Keratinocyte (primary cell): ENCODE data around the gene TMEM132C. TPM values are rescaled to one million over a fixed set of nuclear protein-coding genes. Genes with fewer than 3 reads are reported as not detected.

Experiments used
- DNase-seq: peaks from one replicate; pipeline ENCODE4 v3.0.0-alpha.2; 2011; ENCODE audit warnings: low read depth, missing footprints, low spot score
- FAIRE-seq: peaks from 2 replicates; lab custom pipeline; 2011; peaks lifted over from hg19 to GRCh38; lab: Jason Lieb, UNC
- H2AFZ ChIP-seq: 2 replicates; pipeline ENCODE4 v1.6.0; 2012; ENCODE audit warnings: low read length, control low read depth, inconsistent platforms; ENCODE audit not compliant: control insufficient read depth
- H3K27ac ChIP-seq: 2 replicates; pipeline ENCODE4 v1.5.1; 2011; ENCODE audit warnings: low read length; ENCODE audit not compliant: control insufficient read depth, insufficient read depth
- H3K27me3 ChIP-seq: 3 replicates; pipeline ENCODE4 v1.6.0; 2011; ENCODE audit warnings: low read length; ENCODE audit not compliant: control insufficient read depth, insufficient read depth; ENCODE audit errors: extremely low read depth
- H3K36me3 ChIP-seq, 2 experiments: 2 replicates in 1 of 2; 3 replicates in 1 of 2; pipeline ENCODE4 v1.5.1; 2011; ENCODE audit warnings: low read length in 2 of 2, mild to moderate bottlenecking in 1 of 2; ENCODE audit not compliant: control insufficient read depth in 2 of 2, insufficient read depth in 2 of 2; ENCODE audit errors: extremely low read depth in 1 of 2
- H3K4me1 ChIP-seq: 3 replicates; pipeline ENCODE4 v1.5.1; 2011; ENCODE audit warnings: low read length; ENCODE audit not compliant: control insufficient read depth, insufficient read depth; ENCODE audit errors: extremely low read depth
- H3K4me2 ChIP-seq: 3 replicates; pipeline ENCODE4 v1.6.0; 2011; ENCODE audit warnings: low read depth, low read length; ENCODE audit not compliant: control insufficient read depth, insufficient read depth; ENCODE audit errors: extremely low read depth
- H3K4me3 ChIP-seq, 3 experiments: fragments of 200-600 bp in 1 of 3; sonication (generic) in 1 of 3; 2 replicates in 2 of 3; 3 replicates in 1 of 3; pipeline ENCODE4 v1.5.1; 2011 to 2016; ENCODE audit warnings: low read length in 3 of 3, mild to moderate bottlenecking in 3 of 3, control low read depth in 2 of 3, inconsistent platforms in 1 of 3, low read depth in 1 of 3, mixed read lengths in 1 of 3, mixed run types in 1 of 3, moderate library complexity in 1 of 3; ENCODE audit not compliant: control insufficient read depth in 2 of 3, insufficient read depth in 2 of 3; ENCODE audit errors: extremely low read depth in 1 of 3
- H3K79me2 ChIP-seq: 2 replicates; pipeline ENCODE4 v1.6.0; 2012; ENCODE audit warnings: low read length; ENCODE audit not compliant: control insufficient read depth, insufficient read depth
- H3K9ac ChIP-seq: 3 replicates; pipeline ENCODE4 v1.6.0; 2011; ENCODE audit warnings: low read length; ENCODE audit not compliant: control insufficient read depth, insufficient read depth; ENCODE audit errors: extremely low read depth
- H3K9me1 ChIP-seq: 3 replicates; pipeline ENCODE4 v1.6.0; 2011; ENCODE audit warnings: low read length; ENCODE audit not compliant: control insufficient read depth, insufficient read depth; ENCODE audit errors: extremely low read depth
- H3K9me3 ChIP-seq: 2 replicates; pipeline ENCODE4 v1.5.1; 2012; ENCODE audit warnings: low read depth, low read length; ENCODE audit not compliant: control insufficient read depth
- H4K20me1 ChIP-seq: 3 replicates; pipeline ENCODE4 v1.6.0; 2011; ENCODE audit warnings: low read length; ENCODE audit not compliant: control insufficient read depth, insufficient read depth; ENCODE audit errors: extremely low read depth
- EZH2 ChIP-seq: IDR thresholded peaks from one replicate; pipeline ENCODE4 v1.6.1; 2012; ENCODE audit warnings: inconsistent platforms, mild to moderate bottlenecking, low read length, moderate library complexity
- dilution Hi-C: fragments of 300-500 bp; cut with MboI; formaldehyde crosslinking; loops from one replicate; pipeline ENCODE4 v1.7.0; 2020; ENCODE audit warnings: low sequenced_read_pairs; ENCODE audit not compliant: extremely low pct_ligation_motif_present
- polyA plus RNA-seq, 5 experiments: library from polyadenylated mRNA; depleted of rRNA in 3 of 5; stranded (reverse) in 3 of 5; stranded (forward) in 1 of 5; unstranded in 1 of 5; fragments of >200 nt; gene quantifications; 1 replicate in 1 of 5; 2 replicates in 3 of 5; 3 replicates in 1 of 5; pipeline versions ENCODE4 v1.2.1 to v1.2.3, GENCODE V29; 2011 to 2012; ENCODE audit warnings: missing spikeins in 2 of 5, low read depth in 1 of 5, low replicate concordance in 1 of 5
- TF ChIP-seq, protein P1 (sequence below), 3 experiments: IDR thresholded peaks in 1 of 3; conservative IDR thresholded peaks in 1 of 3; optimal IDR thresholded peaks in 1 of 3; 2 replicates in 2 of 3; 3 replicates in 1 of 3; pipeline versions ENCODE3 to v1.5.1; 2011; ENCODE audit warnings: low read length in 3 of 3, mild to moderate bottlenecking in 3 of 3, moderate library complexity in 2 of 3, control low read depth in 1 of 3, inconsistent platforms in 1 of 3; ENCODE audit not compliant: insufficient read depth in 2 of 3; ENCODE audit errors: extremely low read depth in 1 of 3

Gene TMEM132C
- polyA plus RNA-seq, 1 donor (not counting 4 experiments of a cell fraction or from before 2014, with no cell fraction given) = not detected

DNA sequence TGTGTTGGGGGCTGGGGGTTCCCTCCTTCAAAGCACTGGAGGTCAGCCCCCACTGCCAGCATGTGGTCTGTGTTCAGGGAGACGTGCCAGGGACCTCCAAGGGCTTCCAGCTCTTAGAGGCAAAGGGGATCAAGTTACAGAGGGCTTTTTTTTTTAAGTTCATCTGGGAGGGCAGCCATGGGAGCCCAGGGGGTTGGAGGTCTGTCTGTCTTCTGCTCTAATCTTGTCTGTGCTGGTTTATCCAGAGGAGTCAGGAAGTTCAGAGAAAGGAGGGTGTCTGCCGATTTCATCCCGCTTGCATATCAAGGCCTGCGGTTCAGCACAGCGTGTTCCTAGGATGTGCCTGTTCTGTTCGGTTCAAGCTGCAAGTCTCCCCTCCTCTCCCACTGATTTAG, 72.2 kb downstream of the TMEM132C start:
- no peaks in the 10 kb centered on the region for H3K4me1 ChIP-seq
- H3K79me2 ChIP-seq = no peaks in the 10 kb centered on the region
- H3K4me3 ChIP-seq = no peak overlapping the region
- FAIRE-seq (no peak), DNase-seq (no peak)
- no peak overlapping the region for H3K4me2 ChIP-seq
- H3K36me3 ChIP-seq = no peaks in the 10 kb centered on the region
- TF ChIP-seq, protein P1, sequence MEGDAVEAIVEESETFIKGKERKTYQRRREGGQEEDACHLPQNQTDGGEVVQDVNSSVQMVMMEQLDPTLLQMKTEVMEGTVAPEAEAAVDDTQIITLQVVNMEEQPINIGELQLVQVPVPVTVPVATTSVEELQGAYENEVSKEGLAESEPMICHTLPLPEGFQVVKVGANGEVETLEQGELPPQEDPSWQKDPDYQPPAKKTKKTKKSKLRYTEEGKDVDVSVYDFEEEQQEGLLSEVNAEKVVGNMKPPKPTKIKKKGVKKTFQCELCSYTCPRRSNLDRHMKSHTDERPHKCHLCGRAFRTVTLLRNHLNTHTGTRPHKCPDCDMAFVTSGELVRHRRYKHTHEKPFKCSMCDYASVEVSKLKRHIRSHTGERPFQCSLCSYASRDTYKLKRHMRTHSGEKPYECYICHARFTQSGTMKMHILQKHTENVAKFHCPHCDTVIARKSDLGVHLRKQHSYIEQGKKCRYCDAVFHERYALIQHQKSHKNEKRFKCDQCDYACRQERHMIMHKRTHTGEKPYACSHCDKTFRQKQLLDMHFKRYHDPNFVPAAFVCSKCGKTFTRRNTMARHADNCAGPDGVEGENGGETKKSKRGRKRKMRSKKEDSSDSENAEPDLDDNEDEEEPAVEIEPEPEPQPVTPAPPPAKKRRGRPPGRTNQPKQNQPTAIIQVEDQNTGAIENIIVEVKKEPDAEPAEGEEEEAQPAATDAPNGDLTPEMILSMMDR (optimal IDR thresholded peaks at IDR 0.05 in 1 of 3, IDR thresholded peaks at IDR 0.05 in 1 of 3, conservative IDR thresholded peaks at IDR 0.05 in 1 of 3; ENCODE audit: extremely low read depth in 1 of 3, insufficient read depth in 2 of 3, low read length in 3 of 3) = no peak
- no peak for TF ChIP-seq EZH2
- no peak overlapping the region for H3K27ac ChIP-seq
- H2AFZ ChIP-seq = no peak overlapping the region
- dilution Hi-C loops = no loop called here
- no peak overlapping the region for H3K9ac ChIP-seq
- H3K9me1 ChIP-seq = no peaks in the 10 kb centered on the region
- H4K20me1 ChIP-seq = no peaks in the 10 kb centered on the region
- no peaks in the 10 kb centered on the region for H3K27me3 ChIP-seq
- H3K9me3 ChIP-seq = no peaks in the 10 kb centered on the region

DNA sequence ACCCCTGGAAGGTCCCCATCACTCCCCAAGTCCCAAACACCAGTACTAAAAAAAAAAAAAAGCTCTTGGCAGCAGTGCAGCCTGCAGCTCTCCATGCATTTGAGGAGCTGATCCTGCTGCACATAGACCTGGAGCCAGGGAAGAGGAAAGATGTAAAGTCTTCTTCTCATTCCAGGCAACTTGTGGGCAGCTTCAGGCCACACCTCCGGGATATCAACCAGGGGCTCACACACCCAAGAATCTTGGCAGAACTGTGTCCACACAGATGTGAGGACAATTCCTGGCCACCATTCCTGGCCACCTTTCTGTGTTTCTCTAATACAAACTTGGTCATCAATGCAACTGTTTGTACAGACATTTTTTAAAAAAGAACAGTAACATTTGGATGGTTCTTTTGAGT, 72.7 kb downstream of the TMEM132C start:
- dilution Hi-C loops = no loop called here
- Histone ChIP-seq H3K9me1 (no peaks in the 10 kb centered on the region), H4K20me1 (no peaks in the 10 kb centered on the region), H3K9me3 (no peaks in the 10 kb centered on the region), H3K9ac (no peak overlapping the region), H2AFZ (no peak overlapping the region), H3K27me3 (no peaks in the 10 kb centered on the region), H3K36me3 (no peaks in the 10 kb centered on the region), H3K4me3 (no peak overlapping the region), H3K79me2 (no peaks in the 10 kb centered on the region), H3K4me2 (no peak overlapping the region), H3K27ac (no peak overlapping the region), H3K4me1 (no peaks in the 10 kb centered on the region)
- TF ChIP-seq, protein P1 (optimal IDR thresholded peaks at IDR 0.05 in 1 of 3, IDR thresholded peaks at IDR 0.05 in 1 of 3, conservative IDR thresholded peaks at IDR 0.05 in 1 of 3; ENCODE audit: extremely low read depth in 1 of 3, insufficient read depth in 2 of 3, low read length in 3 of 3) = no peak
- DNase-seq (no peak), FAIRE-seq (no peak)
